Body of pancreas (tissue), 4 donors: Measurements from ENCODE around the gene GRIK1.

Experiments used
- CTCF ChIP-seq, 7 experiments: fragments of 450-650 bp in 4 of 7; fragments of 200-600 bp in 3 of 7; sonication (generic) in 3 of 7; IDR thresholded peaks; one replicate each; pipeline ENCODE4 v1.5.1; 2016 to 2019; ENCODE audit warnings: antibody characterized with exemption in 7 of 7
- POLR2A ChIP-seq, 3 donors: fragments of 450-650 bp; IDR thresholded peaks; one replicate each; pipeline ENCODE4 v1.6.1; 2016; ENCODE audit warnings: antibody characterized with exemption in 3 of 3, mild to moderate bottlenecking in 2 of 3

- TF ChIP-seq CTCF (IDR thresholded peaks at IDR 0.05) (no peak), POLR2A (IDR thresholded peaks at IDR 0.05) (no peak)
Measured at GRCh38 chr21:29825936-29826335, 113.9 kb downstream of the GRIK1 start.
